Stimulated activated CD8-positive, alpha-beta memory T cell treated with anti-CD3 and anti-CD28 coated beads, Interleukin-4, amount 100 ng/mL, for 1 hour (primary cell): Measurements from ENCODE around the gene MTCL1.

ENCODE experiments used
- DNase-seq, 2 donors: peaks; one replicate each; pipeline ENCODE4 v3.0.0-alpha.2; 2020; ENCODE audit warnings: low read depth in 2 of 2, low spot score in 1 of 2

Gene MTCL1

DNA sequence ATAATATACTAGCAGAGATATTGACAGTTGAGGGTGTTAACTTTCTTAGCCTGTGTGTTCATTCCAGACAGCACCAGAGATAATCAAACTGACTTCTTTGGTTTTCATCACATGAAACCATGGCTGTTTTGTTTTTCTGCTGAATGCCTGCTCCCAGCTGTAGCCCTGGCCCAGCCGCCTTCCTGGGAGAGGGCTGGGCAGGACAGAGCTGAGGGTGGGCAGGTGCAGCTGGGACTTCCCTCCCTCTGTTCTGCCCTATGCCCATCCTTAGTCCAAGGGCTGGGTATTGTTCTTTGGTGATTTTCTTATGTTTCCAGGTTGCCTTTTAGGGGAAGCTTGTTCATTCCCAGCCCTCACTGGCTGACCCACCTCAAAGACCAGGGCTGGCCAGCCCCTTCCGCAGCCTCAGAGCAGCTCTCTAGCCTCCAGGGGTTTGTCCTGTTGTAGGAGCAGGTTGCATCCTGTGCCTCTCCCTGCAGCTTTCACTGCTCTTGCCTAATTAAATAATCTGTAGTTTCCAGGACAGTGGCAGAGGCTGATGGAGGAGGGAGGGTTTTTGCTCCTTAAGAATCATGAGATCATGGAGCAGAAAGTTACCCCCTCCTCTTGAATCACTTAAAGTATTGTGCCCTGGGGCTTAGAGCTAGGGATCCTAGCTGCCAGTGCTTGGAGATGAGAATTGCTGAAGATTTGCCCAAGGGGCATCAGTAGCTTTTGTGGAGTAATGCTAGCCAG lies 61.4 kb downstream of the MTCL1 start:
- no peak for DNase-seq

DNA sequence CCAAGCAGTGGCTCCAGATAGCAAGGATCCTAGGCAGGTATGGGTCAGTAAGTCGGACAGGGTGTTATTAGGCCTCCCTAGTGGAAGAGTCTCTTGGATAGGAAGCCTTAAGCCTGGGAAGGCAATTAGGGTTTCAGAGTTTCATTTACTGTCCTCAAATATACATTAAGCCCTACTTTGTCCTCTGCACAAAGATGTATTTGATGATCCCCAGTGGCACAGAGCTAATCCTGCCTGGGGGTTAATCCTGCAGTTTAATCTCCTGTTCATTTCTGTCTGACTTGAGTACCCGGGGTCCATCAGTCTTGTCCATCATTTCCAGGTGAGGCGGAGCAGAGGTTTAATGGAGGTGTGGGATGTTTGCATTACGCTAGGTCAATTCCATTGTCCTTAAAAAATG lies 62.0 kb downstream of the MTCL1 start:
- DNase-seq: no peak

DNA sequence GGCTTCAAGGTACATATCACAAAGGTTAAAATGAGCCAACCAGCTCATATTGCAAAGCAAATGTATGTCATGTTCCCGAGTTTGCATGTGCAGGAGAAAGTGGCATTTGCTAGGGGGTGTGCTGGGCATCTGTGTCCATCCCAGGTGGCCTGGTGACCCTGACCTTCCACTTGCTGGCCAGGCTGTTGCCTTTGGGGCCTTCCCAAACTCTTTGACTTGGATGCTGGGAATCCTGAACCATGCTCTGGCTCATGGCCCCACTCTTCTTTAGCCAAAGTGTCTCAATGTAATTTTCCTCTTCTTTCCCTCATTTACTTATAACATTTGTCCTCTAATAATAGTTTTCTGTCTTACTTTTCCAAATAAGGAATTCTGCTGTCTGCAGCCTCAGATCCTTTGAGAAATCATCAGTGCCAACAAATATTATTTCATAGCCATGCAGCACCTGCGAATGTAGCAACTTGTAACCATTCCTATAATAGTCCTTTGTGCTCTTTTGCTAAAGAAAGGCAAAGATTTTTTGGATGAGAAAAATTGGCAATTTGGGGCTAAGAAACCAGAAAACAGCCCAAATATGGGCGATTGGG lies 64.2 kb downstream of the MTCL1 start:
- no peak for DNase-seq

DNA sequence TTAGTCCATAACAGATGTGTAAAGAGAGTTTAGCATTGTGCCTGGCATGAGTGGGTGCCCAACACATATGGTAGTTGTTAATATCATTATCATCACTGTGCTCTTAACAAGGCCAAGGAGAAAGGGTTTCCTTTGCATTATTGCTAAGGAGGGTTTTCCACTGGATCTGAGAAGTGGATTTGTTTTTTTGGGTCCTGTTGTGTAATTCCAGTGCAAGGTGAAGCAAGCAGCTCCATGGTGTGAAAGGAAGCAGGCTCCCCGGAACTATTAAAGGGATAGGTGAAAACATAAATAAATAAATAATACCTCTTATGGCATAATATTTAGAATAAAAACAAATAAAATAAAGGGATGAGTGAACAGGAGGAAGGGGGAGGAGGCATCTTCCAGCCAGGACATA lies 65.3 kb downstream of the MTCL1 start:
- no peak for DNase-seq

DNA sequence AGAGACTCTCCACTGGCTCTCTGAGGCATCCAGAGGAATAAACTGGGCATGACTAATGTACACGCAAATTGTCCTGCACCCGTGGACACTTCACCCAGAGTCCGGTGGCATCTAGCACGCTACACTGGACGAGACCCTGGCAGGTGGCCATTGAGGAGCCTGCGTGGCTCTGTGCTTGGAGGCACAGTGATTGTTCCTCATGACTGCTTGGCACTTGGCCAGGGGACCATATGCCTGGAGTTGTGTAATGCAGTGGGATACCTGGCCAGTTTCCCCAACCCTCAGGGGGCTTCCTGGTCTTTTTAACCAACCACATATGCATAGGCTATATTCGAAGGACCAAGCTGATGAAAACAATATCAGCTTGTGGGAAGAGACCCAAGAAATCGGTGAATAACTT lies 66.6 kb downstream of the MTCL1 start:
- no peak for DNase-seq

DNA sequence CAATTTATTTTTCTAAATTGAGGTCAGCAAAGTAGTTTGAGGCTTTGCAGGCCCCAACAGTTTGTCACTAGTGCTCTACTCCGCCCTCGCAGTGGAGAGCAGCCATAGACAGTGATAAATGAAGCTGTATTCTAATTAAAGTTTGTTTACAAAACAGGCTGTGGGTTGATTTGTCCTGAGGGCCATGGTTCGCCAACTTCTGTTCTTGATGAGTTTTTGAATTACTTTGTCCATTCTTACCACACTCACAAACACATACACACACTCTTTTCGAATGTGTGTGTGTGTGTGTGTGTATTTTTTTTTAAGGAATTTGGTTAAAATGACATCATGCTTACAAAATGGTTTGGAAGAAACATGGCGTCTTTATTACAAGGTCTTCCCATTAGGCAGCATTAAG lies 68.6 kb downstream of the MTCL1 start:
- no peak for DNase-seq

DNA sequence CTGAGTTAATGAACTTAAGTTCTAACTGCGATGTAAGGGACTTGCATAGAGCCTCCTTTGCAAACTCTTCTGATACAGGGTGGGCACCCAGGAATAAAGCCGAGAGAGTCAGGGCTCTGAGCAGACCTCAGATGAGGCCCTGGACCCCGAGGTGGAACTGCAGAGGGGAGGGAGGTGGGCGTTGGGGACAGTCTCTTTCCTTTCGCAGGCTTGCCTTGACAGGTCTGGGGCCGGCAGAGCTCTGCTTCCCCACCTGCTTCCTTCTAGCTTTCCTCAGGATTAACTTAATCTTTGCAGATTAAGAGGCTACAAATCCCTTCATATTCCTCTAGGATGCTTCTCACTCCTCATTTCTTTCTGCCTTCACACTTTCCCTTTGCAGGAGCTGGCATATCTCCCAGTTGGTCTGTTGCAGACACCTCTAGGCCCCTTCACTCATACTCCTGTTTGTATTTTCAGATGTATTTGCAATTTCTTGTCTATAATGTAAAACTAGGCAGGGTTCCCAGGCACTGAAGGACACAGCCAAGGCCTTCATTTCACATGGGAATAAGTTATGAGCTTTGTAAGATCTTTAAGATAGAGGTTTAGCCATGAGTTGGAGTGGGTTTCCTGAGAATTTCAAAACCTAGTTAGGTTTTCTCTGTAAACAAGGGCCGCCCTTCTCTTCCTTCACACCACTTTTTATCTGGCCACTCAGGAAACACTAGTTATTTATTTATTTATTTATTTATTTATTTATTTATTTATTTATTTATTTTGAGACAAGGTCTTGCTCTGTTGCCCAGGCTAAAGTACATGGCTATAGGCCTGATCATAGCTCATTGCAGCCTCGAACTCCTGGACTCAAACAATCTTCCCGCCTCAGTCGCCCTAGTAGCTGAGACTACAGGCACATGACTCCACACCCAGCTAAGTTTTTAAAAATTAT lies 70.9 kb downstream of the MTCL1 start:
- DNase-seq: no peak

DNA sequence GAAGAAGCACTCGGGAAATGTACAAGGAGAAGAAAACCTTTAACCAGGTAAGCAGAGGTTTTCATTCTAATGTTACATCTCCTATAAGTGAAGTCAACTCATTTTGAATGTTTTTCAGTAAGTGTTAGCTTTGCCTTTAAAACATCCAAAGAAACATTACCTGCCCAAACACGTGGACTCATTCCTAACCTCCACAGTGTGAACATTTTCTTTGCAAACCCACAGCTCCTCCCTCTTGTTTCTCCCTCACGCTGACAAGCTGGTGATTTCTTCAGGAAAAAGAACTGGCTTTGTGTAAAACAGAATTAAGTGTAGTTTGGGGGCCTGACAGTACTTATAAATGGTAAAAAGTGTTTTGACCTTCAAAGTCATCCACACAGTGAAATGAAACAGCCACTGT lies 72.5 kb downstream of the MTCL1 start:
- no peak for DNase-seq

DNA sequence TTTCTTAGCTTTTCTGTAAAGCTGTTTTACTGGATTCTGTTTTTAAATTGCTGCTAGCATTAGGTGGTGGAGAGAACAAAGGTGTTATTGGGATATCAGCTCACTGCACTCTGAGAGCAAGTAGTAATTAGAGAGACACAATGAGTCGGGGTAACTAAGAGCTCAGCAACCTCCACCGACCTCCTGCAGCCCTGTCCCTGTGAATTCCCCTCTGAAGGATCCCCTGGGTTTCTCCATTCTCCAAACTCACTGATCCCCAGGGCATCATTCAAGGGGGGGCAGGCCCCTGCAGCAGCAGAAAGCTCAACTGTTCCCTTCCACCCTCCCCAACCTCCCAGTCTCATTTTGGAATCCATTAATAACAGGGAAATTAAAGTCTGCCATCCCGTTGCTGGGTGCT lies 73.0 kb downstream of the MTCL1 start:
- DNase-seq: no peak

DNA sequence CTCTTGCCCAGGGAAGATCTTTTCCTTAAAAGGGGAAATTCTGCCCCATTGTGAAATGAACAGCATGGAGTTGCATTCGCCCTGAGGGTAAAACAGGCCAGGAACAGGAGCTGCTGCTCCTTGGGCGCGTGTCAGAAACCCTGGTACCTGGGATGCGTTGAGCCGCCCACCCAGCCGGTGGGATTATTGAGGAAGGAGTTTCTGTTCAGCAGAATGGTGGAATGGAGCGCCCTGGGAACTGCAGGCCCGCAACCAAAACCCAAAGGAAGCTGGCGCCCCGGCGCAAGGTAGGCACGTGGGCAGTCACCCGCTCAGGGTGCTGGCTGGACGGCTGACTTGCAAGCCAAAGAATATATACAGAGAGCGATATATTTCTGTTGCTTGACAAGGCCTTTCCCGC lies 73.5 kb downstream of the MTCL1 start:
- DNase-seq: no peak

DNA sequence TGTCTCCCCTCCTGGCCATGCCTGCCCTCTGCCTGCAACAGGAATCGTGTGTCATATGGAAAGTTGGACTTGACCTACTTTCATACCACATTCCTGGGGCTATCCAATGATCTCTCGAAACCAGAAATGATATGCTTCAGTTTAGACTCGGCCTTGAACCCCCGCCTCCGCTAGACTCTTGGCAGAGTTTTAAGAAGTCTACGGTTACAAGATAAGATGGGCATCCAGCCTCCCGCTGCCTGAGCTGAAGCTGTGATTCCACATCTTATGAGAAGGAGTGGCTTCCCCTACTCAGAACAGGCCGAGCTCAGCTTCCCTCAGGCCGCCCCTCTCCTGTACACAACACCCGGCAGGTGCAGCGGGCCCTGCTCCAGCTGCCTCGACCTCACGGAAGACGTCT lies 73.9 kb downstream of the MTCL1 start:
- DNase-seq: no peak

DNA sequence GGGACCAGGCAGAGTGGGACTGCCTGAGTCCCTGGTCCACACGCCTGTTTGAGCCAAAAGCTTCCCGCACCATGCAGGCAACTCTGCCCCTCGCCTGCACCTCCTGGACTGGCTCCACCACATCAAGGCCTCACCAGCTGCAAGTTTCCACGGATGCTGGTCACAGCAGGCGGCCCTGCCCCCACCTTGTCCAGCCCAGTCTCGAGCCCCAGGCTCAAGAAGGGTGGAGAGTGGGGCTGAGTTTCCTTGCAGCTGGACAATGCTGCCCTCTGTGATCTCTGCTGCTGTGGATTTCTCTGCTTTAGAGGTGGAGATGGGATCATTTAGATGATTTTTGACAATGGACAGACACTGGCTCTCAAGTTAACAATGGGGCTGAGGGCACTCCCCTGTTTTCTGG lies 74.9 kb downstream of the MTCL1 start:
- no peak for DNase-seq

DNA sequence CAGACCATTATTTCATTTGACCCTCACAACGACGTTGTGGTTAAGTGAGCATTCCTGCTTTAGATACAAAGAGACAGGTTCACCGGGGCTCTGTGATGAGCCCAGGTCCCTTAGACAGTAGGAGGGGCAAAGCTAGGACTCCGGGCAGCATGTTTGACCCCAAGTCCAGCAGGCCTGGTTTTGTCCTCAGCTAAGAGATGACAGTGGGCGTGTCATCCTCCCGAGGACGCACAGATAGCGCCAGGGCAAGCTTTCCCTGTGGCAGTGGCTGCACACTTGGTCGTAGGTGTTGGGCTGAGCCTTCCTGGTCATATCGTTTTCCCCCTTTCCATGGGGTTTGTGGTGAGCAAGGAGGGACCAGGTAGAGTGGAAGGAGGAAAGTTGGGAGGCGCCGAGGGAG lies 76.3 kb downstream of the MTCL1 start:
- no peak for DNase-seq

DNA sequence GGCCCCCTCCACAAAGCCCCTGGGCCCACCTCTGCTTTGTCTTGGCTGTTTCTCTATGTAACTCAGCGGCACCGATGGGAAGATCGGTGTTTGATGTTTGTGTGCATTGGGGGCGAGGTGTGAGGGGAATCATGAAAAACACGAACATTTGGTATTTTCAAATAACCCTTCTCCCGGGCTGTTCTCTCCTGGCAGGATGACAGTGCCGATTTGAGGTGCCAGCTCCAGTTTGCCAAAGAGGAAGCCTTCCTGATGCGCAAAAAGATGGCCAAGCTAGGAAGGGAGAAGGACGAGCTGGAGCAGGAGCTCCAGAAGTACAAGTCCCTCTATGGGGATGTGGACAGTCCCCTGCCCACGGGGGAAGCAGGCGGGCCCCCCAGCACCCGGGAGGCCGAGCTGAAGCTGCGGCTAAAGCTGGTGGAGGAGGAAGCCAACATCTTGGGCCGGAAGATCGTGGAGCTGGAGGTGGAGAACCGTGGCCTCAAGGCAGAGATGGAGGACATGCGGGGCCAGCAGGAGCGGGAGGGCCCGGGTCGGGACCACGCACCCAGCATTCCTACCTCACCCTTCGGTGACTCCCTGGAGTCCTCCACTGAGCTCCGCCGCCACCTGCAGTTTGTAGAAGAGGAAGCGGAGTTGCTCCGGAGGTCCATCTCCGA lies 78.1 kb downstream of the MTCL1 start:
- DNase-seq: no peak

DNA sequence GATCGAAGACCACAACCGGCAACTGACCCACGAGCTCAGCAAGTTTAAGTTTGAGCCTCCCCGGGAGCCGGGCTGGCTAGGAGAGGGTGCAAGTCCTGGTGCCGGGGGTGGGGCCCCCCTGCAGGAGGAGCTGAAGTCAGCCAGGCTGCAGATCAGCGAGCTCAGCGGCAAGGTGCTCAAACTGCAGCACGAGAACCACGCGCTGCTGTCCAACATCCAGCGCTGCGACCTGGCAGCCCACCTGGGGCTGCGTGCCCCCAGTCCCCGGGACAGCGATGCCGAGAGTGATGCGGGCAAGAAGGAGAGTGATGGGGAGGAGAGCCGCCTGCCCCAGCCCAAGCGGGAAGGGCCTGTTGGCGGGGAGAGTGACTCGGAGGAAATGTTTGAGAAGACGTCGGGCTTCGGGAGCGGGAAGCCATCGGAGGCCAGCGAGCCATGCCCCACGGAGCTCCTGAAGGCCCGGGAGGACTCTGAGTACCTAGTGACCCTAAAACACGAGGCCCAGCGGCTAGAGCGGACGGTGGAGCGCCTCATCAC lies 78.7 kb downstream of the MTCL1 start:
- no peak for DNase-seq

DNA sequence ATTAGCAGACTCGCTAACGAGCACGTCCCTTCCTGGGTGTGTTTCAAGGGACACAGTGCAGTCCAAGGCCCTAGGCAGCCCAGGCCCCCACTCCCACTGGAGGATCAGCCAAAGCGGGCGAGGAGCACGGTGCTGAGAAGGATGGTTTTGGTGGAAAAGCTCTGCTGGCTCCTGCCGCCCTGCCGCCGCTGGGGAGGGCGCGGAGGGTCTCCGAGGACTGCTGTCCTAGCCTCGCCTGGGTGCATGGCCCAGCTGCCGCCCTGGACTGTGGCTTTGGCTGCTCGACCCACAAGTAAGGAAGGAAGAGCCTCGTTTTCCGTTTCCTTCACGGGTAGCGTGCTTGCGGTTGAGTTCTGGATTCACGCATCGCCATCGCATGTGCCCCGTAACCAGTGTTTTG lies 79.9 kb downstream of the MTCL1 start:
- no peak for DNase-seq

DNA sequence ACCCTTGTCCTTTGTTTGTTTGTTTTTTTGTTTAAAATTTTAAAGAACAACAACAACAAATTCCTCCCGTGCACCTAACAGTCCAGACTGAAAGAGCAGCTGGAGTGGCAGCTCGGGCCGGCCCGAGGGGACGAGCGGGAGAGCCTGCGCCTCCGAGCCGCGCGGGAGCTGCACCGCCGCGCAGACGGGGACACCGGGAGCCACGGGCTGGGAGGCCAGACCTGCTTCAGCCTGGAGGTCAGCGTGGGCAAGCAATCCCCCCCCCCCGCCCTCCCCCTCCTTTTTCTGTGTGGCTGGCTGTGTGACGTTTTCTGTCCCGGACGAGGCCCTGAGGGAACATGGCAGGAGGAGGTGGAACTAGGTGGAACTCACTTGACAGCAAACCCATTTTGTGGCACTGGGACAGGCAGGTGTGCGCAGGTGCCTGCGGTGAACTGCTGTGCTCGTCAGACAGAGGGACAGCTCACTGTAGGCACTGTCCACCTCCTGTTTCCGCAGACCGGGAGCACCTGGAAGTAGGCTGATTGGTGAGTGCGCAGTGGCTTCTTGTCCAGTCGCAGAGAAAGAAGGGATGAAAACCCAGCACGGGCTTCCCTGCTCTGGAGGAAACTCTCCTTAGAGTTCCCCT lies 80.6 kb downstream of the MTCL1 start:
- DNase-seq: no peak

DNA sequence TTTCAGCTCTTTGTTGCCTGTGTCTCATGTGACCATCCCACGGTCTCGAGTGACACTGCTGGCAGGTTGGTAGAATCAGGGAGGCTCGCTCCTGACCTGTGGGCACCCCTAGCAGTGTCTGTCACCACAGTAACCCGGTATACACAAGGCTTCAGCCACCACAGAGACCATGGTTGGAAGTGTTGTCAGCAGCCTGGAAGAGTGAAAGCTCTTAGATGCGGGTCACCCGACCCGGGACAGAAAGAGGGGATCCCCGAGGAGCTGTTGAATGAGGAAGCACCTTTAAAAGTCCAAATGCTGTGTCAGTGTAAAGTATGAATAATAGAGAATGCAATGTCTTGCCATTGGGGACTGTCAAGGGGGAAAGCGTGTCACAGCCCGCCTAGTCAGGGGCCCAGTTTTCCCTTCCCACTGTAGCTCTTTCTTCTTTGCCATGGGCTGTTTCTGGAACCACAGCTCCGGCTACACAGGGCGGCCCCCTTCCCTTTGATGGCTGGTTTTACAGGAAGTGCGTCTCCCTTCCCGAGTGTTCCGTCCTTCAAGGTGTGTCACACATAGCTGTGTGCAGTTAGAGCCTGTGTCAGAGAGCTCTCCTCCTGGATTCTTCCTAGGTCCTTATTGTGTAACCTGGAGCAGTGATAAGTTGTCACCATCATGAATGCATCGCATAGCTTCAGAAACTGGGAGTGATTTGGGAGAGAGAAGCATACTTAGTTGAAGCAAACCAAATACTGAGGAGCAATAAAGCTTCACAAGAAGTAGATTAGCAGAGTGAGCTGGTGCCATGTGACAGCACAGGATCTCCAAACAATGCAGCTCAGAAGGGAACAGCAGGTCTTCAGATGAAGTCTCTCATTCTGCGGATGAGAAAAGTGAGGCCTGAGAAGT lies 81.4 kb downstream of the MTCL1 start:
- no peak for DNase-seq

DNA sequence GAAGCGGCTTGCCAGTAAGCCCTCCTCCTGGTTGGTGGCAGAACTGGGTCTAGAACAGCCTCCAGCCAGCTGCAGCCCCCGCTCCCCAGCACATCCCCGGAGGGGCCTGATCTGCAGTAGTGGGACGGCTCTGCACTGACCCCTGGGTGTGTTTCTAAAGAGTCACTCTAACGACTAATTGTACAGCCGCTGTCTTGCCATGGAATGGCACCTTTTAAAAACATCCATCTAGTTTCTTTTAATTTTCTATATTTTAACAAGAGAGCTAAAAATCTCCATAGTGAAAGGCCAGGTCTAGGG lies 82.0 kb downstream of the MTCL1 start:
- no peak for DNase-seq

DNA sequence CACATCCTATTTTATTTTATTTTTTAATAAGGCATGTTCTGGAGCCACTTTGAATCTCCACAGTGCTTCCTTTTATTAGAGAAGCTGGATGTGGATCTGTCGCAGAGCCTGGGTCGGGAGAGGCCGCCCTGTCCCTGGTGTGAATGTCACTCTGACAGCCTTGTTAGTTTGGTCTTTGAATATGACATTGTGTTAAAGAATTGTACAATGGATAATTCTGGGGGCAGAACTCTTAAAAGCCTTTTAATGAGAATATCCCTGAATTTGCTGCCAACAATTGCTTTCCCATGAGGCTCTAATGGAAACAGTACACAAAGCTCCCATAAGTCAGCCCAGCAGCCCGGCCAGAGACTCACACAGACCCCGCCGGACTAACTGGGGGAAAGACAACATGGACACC lies 82.4 kb downstream of the MTCL1 start:
- DNase-seq: no peak
